HG03378 (cell line): ENCODE data around the gene SESN1.

Source experiments
- ATAC-seq: cut with Tn5 transposase; IDR thresholded peaks from one replicate; pipeline ENCODE4 v1.9.1; 2021; ENCODE audit warnings: mild to moderate bottlenecking, moderate library complexity; ENCODE audit not compliant: unreplicated experiment

Gene SESN1

GRCh38 chr6:108942556-108943492 is 151.8 kb downstream of the SESN1 start:
- no peak for ATAC-seq

GRCh38 chr6:108941859-108942258 is 152.8 kb downstream of the SESN1 start:
- no peak for ATAC-seq

GRCh38 chr6:108941281-108941680 is 153.4 kb downstream of the SESN1 start:
- no peak for ATAC-seq

- ATAC-seq = no peak
Observed at GRCh38 chr6:108940741-108941140, 153.9 kb downstream of the SESN1 start.

GRCh38 chr6:108937170-108937569 is 157.5 kb downstream of the SESN1 start:
- ATAC-seq = no peak
